Upper lobe of left lung (tissue), 6 donors: ENCODE data around the gene VIPR1. TPM values are rescaled to one million over a fixed set of nuclear protein-coding genes. Genes with fewer than 3 reads are reported as not detected.
A peak's percentile ranks its signal among the peaks of the same experiment; 100 is the strongest.

Experiments
- ATAC-seq, 2 donors: fragments of 200-7000 bp; cut with Tn5 transposase; one replicate each; pipeline ENCODE4 v1.9.1; 2022; ENCODE audit warnings: mild to moderate bottlenecking in 2 of 2, moderate library complexity in 2 of 2; ENCODE audit not compliant: low FRiP score in 2 of 2
- DNase-seq, 2 donors: peaks; one replicate each; pipeline ENCODE4 v3.0.0-alpha.2; 2019 to 2020
- H3K27ac ChIP-seq, 4 donors: fragments of 200-600 bp; sonication (generic); one replicate each; pipeline ENCODE4 v1.5.1; 2016 to 2019
- H3K27me3 ChIP-seq, 4 donors: fragments of 200-600 bp; sonication (generic); one replicate each; pipeline ENCODE4 v1.5.1; 2017 to 2019
- H3K36me3 ChIP-seq, 4 donors: fragments of 200-600 bp; sonication (generic); one replicate each; pipeline ENCODE4 v1.5.1; 2016 to 2019
- H3K4me1 ChIP-seq, 4 donors: fragments of 200-600 bp; sonication (generic); one replicate each; pipeline ENCODE4 v1.5.1; 2018 to 2019
- H3K4me3 ChIP-seq, 4 donors: fragments of 200-600 bp; sonication (generic); one replicate each; pipeline ENCODE4 v1.5.1; 2017 to 2019; ENCODE audit warnings: mild to moderate bottlenecking in 2 of 4, moderate library complexity in 1 of 4
- H3K9me3 ChIP-seq, 4 donors: fragments of 200-600 bp; sonication (generic); one replicate each; pipeline ENCODE4 v1.5.1; 2018 to 2019
- EP300 ChIP-seq, 4 donors: sonication (generic); formaldehyde crosslinking; IDR thresholded peaks; one replicate each; pipeline ENCODE4 v1.5.1; 2017; ENCODE audit warnings: antibody characterized with exemption in 4 of 4, control low read depth in 2 of 4
- POLR2A ChIP-seq, 4 donors: fragments of 450-650 bp; IDR thresholded peaks; one replicate each; pipeline ENCODE4 v1.5.1; 2016 to 2017; ENCODE audit warnings: antibody characterized with exemption in 4 of 4, mild to moderate bottlenecking in 2 of 4
- POLR2AphosphoS5 ChIP-seq, 2 donors: sonication (generic); formaldehyde crosslinking; IDR thresholded peaks; one replicate each; pipeline ENCODE4 v1.5.1; 2017; ENCODE audit warnings: antibody characterized with exemption in 2 of 2
- WGBS, 2 donors: methylation state at CpG; one replicate each; pipeline ENCODE4 v1.1.5; 2017 to 2018; 5-methylcytosine and 5-hydroxymethylcytosine counted together
- total RNA-seq, 6 donors: library from RNA; depleted of rRNA in 4 of 6; stranded (reverse); fragments of >200 nt in 4 of 6; gene quantifications; one replicate each; pipeline versions ENCODE4 v1.1.0 to v1.2.1, GENCODE V29; 2016 to 2021
- TF ChIP-seq, protein P1 (sequence below), 6 experiments: fragments of 450-650 bp in 4 of 6; fragments of 200-600 bp in 2 of 6; sonication (generic) in 2 of 6; IDR thresholded peaks; one replicate each; pipeline ENCODE4 v1.5.1; 2016 to 2019; ENCODE audit warnings: antibody characterized with exemption in 6 of 6
- donor health status: DM: no; HTN: no; CAD: no; lungs with moderate emphysema.
- donor health status: DM: no; HTN: yes; CAD: no; lungs with severe emphysema.

The VIPR1 gene
- total RNA-seq, 6 donors from 2014 or later, result 92.6 to 577 (median 198) TPM

GRCh38 chr3:42537350-42537749, 34.9 kb downstream of the VIPR1 start:
- no peak for TF ChIP-seq EP300 (IDR thresholded peaks at IDR 0.05)
- no peak for TF ChIP-seq POLR2A (IDR thresholded peaks at IDR 0.05)
- TF ChIP-seq, protein P1, sequence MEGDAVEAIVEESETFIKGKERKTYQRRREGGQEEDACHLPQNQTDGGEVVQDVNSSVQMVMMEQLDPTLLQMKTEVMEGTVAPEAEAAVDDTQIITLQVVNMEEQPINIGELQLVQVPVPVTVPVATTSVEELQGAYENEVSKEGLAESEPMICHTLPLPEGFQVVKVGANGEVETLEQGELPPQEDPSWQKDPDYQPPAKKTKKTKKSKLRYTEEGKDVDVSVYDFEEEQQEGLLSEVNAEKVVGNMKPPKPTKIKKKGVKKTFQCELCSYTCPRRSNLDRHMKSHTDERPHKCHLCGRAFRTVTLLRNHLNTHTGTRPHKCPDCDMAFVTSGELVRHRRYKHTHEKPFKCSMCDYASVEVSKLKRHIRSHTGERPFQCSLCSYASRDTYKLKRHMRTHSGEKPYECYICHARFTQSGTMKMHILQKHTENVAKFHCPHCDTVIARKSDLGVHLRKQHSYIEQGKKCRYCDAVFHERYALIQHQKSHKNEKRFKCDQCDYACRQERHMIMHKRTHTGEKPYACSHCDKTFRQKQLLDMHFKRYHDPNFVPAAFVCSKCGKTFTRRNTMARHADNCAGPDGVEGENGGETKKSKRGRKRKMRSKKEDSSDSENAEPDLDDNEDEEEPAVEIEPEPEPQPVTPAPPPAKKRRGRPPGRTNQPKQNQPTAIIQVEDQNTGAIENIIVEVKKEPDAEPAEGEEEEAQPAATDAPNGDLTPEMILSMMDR (IDR thresholded peaks at IDR 0.05), result no peak
- TF ChIP-seq POLR2AphosphoS5 (IDR thresholded peaks at IDR 0.05), result no peak
- peaks cover 26 to 49% (median 32%) of the 10 kb centered on the region in 4 donors for H3K4me1 ChIP-seq
- H3K9me3 ChIP-seq, result no peaks in the 10 kb centered on the region
- no peaks in the 10 kb centered on the region for H3K27me3 ChIP-seq
- no peak for ATAC-seq
- H3K4me3 ChIP-seq, result no peak overlapping the region
- DNase-seq, result no peak
- peak overlapping the region in 3 of 4 donors; percentile 11 to 92 (median 89) for H3K27ac ChIP-seq
- H3K36me3 ChIP-seq, result peaks cover 0 to 46% (median 10%) of the 10 kb centered on the region in 4 donors

DNA sequence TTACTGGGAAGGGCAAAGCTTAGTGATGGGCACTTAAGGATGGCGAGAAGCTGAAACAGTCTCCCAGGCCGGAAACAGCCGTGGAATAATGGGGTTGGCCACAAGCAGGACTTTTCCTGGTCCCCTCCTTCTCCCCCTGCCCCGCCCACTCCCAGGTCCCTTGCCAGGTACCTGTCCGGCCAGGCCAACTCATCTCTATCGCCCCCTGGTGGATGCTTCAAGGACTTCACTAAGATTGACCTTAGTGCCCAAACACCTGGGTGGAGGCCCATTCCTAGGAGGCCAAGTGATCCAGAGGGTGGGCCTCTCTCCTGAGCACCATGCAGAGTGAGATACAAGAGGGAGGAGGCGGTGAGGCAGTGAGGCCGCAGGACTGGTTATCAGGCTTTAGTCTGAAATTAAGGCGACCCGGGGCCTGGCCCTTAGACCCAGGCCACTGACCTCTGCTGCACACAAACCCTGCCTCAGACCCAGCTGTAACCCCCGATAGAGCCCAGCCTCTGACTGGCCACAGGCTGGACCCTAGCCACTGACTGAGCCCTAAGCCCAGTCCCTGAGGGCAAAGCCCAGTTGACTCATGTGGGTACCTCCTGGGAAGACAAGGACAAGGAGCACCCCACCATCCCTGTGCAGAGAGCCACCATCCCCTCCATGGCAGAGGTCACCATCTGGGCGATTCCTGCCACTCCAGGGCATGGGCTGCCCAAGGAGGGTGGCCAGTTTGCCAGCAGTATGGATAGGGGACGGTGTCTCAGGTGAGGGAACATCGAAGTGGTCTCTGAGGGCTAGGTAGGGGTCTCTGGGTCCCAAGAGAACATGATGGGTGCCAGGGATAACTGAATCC, 37.6 kb downstream of the VIPR1 start:
- TF ChIP-seq POLR2AphosphoS5 (IDR thresholded peaks at IDR 0.05) (no peak), EP300 (IDR thresholded peaks at IDR 0.05) (no peak), POLR2A (IDR thresholded peaks at IDR 0.05) (no peak)
- TF ChIP-seq, protein P1 (IDR thresholded peaks at IDR 0.05), result peak; percentile 67 to 81 (median 80)
- Histone ChIP-seq H3K36me3 (peaks cover 0 to 18% (median under 1%) of the 10 kb centered on the region in 4 donors), H3K27ac (peak overlapping the region; percentile 59 to 92 (median 80)), H3K4me1 (peaks cover 46 to 63% (median 57%) of the 10 kb centered on the region in 4 donors), H3K27me3 (no peaks in the 10 kb centered on the region), H3K9me3 (no peaks in the 10 kb centered on the region), H3K4me3 (no peak overlapping the region)
- peak in 1 of 2 donors; percentile 85 for DNase-seq
- ATAC-seq, result peak; percentile 60 to 73
- WGBS, 2 donors, result 31 to 65% methylated on average over 9 to 14 of the region's 14 CpGs

DNA sequence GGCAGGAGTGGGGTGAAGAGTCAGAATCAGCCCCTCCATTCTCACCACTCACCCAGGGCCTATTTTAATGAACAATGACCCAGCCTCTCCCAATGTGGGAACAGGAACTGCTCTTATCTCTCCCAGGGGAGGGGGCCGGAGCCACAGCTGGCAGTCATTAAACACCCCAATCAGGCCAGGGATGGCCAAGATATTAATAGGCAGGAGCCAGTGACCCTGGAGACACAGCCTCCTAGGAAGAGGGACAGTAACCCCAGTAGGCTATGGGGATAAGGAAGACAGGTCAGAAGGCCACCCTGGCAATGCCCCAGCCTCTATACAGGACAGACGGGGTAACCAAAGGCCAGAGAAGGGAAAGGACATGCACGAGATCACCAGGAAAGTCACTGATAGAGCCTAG, 38.6 kb downstream of the VIPR1 start:
- TF ChIP-seq POLR2A (IDR thresholded peaks at IDR 0.05) (peak in 1 of 4 donors; percentile 7), POLR2AphosphoS5 (IDR thresholded peaks at IDR 0.05) (peak in 1 of 2 donors; percentile 70), EP300 (IDR thresholded peaks at IDR 0.05) (peak in 1 of 4 donors; percentile 8)
- TF ChIP-seq, protein P1 (IDR thresholded peaks at IDR 0.05), result no peak
- 42 to 68% methylated on average over 2 to 3 of the region's 3 CpGs for WGBS, 2 donors
- Histone ChIP-seq H3K27ac (peak overlapping the region; percentile 59 to 92 (median 80)), H3K4me1 (peaks cover 56 to 72% (median 65%) of the 10 kb centered on the region in 4 donors), H3K27me3 (no peaks in the 10 kb centered on the region), H3K36me3 (peaks cover 0 to 8% (median 0%) of the 10 kb centered on the region in 4 donors), H3K4me3 (no peak overlapping the region), H3K9me3 (no peaks in the 10 kb centered on the region)
- no peak for ATAC-seq
- DNase-seq, result no peak

DNA sequence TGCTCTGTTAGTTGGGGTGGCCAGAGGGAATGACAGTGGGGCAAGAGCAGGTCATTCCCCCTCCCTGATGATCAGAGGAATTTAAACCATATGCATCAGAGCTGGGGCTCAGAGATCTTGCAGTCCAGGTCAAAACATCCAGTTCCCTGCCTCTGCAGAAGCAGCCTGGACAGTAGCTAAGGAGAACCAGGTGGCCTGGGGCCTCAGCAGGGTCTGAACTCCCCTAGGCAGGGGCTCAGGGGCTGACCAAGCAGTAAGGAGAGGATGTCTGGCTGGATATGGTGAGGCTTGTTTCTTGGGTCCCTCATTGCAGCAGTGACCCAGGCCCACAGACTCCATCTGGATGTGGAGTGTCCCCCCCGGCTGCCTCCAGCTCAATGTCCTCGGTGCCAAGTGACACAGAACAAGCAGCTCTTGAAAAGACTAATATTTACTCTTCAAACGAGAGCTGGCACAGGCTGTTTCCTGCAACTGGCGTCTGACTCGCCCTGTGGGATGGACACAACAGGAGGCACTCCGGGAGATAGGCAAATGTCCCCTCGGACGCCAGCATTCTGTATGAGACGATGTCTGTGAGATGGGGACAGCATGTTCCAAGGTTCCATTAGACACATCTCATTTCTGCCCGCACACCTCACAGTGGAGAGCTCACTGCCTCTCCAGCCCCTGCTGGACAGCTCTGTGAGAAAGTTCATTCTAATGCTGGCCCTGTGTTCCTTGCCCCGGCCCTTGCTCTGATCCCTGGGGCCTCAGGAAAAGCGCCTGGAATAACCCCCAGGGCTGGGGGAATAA, 42.2 kb downstream of the VIPR1 start:
- no peak overlapping the region for H3K4me3 ChIP-seq
- peak overlapping the region; percentile 88 to 92 (median 90) for H3K27ac ChIP-seq
- peak in 1 of 2 donors; percentile 87 for DNase-seq
- 30% methylated on average over 9 to 12 of the region's 12 CpGs for WGBS, 2 donors
- H3K4me1 ChIP-seq, result peaks cover 71 to 79% (median 78%) of the 10 kb centered on the region in 4 donors
- no peaks in the 10 kb centered on the region for H3K9me3 ChIP-seq
- peaks cover 0 to 4% (median 2%) of the 10 kb centered on the region in 4 donors for H3K36me3 ChIP-seq
- no peaks in the 10 kb centered on the region for H3K27me3 ChIP-seq
- peak; percentile 41 to 83 for ATAC-seq
- TF ChIP-seq POLR2AphosphoS5 (IDR thresholded peaks at IDR 0.05), result peak; percentile 86 to 92
- TF ChIP-seq EP300 (IDR thresholded peaks at IDR 0.05), result peak; percentile 34 to 97 (median 70)
- peak in 3 of 4 donors; percentile 13 to 26 (median 15) for TF ChIP-seq POLR2A (IDR thresholded peaks at IDR 0.05)
- TF ChIP-seq, protein P1 (IDR thresholded peaks at IDR 0.05), result peak; percentile 20 to 66 (median 48)
